Dermis blood vessel endothelial cell (primary cell): Measurements from ENCODE around the gene ALMS1. TPM values are rescaled to one million over a fixed set of nuclear protein-coding genes. Genes with fewer than 3 reads are reported as not detected.
"Not testable (repeated sequence)": the region's sequence is repeated elsewhere in the genome, so short reads cannot be mapped to it uniquely, and the experiment has no call there.

ENCODE experiments used
- DNase-seq: peaks from one replicate; pipeline ENCODE4 v3.0.0; 2010
- total RNA-seq: library from RNA; depleted of rRNA; stranded (reverse); fragments of >200 nt; gene quantifications from 2 replicates; pipeline ENCODE4 v1.2.3, GENCODE V29; 2014

ALMS1 gene, protein sequence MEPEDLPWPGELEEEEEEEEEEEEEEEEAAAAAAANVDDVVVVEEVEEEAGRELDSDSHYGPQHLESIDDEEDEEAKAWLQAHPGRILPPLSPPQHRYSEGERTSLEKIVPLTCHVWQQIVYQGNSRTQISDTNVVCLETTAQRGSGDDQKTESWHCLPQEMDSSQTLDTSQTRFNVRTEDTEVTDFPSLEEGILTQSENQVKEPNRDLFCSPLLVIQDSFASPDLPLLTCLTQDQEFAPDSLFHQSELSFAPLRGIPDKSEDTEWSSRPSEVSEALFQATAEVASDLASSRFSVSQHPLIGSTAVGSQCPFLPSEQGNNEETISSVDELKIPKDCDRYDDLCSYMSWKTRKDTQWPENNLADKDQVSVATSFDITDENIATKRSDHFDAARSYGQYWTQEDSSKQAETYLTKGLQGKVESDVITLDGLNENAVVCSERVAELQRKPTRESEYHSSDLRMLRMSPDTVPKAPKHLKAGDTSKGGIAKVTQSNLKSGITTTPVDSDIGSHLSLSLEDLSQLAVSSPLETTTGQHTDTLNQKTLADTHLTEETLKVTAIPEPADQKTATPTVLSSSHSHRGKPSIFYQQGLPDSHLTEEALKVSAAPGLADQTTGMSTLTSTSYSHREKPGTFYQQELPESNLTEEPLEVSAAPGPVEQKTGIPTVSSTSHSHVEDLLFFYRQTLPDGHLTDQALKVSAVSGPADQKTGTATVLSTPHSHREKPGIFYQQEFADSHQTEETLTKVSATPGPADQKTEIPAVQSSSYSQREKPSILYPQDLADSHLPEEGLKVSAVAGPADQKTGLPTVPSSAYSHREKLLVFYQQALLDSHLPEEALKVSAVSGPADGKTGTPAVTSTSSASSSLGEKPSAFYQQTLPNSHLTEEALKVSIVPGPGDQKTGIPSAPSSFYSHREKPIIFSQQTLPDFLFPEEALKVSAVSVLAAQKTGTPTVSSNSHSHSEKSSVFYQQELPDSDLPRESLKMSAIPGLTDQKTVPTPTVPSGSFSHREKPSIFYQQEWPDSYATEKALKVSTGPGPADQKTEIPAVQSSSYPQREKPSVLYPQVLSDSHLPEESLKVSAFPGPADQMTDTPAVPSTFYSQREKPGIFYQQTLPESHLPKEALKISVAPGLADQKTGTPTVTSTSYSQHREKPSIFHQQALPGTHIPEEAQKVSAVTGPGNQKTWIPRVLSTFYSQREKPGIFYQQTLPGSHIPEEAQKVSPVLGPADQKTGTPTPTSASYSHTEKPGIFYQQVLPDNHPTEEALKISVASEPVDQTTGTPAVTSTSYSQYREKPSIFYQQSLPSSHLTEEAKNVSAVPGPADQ (N-terminal part only)
- 10.6 and 13.7 TPM in 2 replicates for total RNA-seq

DNA sequence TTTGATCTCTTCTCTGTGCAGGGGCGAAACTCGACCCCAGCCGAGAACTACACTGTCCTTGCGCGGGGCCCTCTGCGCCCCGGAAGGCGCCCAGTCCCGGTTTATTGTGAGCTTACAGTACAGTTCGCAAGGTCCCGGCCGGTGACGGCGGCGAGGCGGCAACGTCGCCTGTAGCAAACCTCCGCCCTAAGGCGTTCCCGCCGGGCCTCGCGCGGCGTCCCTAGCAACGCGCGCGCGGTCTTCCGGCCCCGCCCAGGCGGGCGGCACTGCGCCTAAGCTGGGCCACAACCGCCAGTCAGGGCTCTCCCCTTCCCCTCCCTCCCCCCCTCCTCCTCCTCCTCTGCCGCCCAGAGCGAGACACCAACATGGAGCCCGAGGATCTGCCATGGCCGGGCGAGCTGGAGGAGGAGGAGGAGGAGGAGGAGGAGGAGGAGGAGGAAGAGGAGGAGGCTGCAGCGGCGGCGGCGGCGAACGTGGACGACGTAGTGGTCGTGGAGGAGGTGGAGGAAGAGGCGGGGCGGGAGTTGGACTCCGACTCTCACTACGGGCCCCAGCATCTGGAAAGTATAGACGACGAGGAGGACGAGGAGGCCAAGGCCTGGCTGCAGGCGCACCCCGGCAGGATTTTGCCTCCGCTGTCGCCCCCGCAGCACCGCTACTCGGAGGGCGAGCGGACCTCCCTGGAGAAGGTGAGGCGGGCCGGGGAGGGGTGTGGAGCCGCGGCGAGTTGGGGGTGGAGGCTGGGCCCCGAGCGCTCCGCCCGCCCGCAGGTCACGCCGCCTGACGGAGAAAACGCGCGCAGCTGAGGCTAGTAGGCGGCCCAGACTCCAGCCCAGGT lies at the start of gene ALMS1:
ALMS1 (plus strand) TSS at position 333 of the 838 bp plus-strand sequence; CDS start at position 366, 33 bp downstream.
- DNase-seq: peak; percentile 91

DNA sequence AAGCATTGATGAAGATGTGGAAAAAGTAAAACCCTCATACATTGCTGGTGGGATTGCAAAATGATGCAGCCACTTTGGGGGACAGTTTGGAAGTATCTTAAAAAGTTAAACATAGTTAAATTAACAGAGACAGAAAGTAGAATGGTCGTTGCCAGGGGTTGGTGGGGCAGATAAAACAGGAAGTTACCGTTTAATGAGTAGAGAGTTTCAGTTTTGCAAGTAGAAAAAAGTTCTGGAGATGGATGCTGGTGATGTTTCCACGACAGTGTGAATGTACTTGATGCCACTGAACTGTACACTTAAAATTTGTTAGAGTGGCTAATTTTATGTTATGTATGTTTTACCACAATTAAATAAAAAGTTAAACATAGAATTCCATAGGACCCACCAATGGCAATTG lies 47.8 kb upstream of the ALMS1 start:
- no peak for DNase-seq

DNA sequence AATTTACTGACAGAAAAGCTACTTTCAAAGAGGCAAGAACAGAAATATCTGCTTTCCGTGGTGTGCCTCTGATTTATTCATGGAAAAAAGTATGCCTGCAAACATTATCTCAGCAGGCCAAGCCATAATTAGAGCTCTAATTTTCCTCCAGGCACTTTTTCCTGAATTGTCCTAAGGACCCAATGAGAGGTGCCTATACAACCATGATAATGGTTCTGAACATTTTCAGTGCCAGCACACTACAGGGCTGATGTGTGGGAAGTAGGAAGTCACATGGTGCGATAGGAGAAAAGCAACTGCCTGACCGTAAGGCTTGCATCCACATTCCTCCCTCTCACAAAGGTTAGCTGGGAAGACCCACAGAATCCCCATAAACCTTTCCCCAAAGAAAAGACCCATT lies 46.4 kb upstream of the ALMS1 start:
- DNase-seq: no peak

GRCh38 chr2:73341039-73341438 lies 44.6 kb upstream of the ALMS1 start:
- DNase-seq: no peak

GRCh38 chr2:73343992-73344391 lies 41.6 kb upstream of the ALMS1 start:
- DNase-seq: no peak

DNA sequence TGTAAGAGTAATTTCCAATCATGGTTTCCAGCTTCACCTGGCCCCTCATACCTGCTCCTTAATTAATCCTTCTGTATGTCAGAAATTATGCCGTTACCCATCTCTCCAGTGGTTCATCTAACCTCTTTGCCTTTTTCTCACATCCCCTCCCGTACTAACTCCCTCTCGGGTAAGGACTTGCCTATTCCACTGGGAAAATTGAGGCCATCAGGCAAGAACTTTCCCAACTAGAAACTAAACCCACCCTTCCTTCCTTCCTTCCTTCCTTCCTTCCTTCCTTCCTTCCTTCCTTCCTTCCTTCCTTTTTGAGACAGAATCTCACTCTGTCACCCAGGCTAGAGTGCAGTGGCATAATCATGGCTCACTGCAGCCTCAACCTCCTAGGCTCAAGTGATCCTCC lies 40.9 kb upstream of the ALMS1 start:
- DNase-seq: not testable (repeated sequence)

GRCh38 chr2:73350035-73350691 lies 35.5 kb upstream of the ALMS1 start:
- no peak for DNase-seq

DNA sequence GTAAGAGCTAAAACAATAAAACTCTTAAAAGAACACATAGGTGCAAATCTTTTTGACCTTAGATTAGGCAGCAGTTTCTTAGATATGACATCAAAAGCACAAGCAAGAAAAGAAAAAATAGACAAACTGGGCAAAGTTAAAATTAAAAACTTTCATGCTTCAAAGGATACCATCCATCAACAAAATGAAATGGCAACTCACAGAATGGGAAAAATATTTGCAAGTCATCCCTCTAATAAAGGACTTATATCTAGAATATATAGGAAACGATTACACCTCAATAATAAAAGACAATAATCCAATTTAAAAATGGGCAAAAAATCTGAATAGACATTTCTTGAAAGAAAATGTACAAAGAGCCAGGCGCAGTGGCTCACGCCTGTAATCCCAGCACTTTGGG lies 29.5 kb upstream of the ALMS1 start:
- no peak for DNase-seq

DNA sequence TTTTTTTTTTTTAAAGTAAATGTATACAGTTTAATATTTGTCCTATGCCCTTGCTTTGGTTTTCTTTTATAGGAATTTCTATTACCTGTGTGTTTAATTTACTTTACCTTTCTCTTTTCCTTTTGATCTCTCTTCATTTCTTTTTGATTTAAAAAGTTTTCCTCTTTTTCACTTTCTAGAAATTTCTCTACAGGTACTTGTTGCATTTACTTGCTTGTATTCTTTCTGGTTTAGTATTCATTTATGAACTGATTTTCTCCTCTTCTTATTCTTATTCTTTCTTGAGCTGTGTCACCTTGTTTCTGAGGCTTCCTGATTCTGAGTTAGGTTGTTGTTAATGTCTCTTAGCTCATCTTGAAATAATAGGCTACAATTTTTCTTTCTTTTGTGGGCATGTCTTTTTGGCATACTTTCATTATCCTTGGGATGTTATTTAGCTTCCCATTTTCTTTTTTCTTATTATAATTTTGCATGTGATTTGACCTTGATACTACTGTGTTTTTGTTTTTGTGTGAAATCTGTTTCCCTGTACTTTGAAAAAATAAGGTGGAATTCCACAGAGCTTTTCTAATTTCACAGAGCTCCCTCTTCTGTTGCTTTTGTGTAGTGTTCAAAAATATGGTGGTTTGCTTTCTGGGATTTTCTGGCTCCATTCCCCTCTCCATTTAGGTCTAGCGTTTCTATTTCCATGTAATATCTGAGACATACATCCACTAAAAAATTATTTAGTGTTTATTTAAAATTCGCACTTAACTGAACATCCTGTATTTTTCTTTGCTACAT lies 25.5 kb upstream of the ALMS1 start:
- DNase-seq: peak; percentile 6

- no peak for DNase-seq
Measured at GRCh38 chr2:73366060-73366459, 19.6 kb upstream of the ALMS1 start.

DNA sequence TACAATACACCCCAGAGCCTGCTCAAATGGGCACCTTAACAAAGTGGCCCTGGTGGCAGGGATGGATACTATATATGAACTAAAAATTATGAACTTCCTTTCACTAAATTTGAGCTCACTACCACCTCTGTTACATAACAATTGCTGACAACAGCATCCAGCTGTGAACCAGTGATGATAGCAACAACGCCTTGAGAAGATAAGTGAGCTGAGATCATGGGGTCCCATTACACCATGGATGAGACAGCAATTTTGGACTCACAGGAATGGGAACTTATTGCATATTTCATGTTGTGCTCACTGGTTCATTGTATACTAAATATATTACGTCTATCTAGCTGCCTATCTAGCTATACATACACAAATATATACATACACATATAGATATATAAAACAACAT lies 16.9 kb upstream of the ALMS1 start:
- DNase-seq: no peak

DNA sequence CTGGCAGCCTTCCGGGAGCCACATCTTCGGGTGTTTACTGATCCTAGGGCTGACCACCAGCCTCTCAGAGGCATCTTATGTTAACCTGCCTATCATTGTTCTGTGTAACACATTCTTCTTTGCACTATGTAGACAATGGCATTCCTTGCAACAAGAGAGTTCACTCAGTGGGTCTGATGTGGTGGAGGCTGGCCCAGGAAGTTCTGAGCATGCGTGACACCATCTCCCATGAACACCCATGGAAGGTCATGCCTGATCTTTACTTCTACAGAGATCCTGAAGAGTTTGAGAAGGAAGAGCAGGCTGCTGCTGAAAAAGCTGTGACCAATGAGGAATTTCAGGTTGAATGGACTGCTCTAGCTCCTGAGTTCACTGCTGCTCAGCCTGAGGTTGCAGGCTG lies 15.3 kb upstream of the ALMS1 start:
- no peak for DNase-seq

DNA sequence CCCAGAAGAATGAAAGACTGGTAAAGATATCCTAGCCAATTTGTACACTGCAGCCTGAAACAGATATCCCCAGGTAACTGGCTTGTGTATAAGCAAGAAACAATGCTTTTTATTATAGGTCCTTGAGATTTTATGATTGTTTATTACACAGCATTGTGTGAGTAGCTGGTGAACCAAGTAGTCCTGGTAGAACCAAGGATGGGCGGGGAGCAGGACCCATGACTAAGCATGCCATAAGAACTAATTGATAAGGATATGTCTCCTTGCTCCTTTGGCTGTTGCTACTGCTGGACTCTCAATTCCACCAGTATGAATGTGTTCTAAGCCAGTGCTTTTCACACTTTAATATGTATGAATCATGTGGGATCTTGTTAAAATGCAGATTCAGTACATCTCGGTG lies 12.3 kb upstream of the ALMS1 start:
- DNase-seq: no peak

DNA sequence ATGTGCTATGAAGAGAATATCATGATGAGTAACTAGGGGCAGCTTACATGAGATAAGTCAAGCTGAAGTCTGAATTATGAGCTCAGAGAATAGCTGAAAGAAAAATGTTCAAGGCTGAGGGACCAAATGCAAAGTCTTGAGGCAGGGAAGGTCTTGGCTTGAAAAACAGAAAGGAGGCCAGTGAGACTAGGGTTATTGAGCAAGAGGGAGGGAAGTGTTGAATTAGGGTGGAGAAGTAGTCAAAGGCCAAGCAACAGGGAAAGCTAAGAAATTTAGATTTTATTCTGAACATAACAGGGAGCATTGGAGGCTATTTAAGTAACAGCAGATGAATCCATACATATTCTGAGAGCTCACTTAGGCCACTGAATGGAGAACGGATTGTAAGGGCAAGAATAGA lies 11.4 kb upstream of the ALMS1 start:
- no peak for DNase-seq

DNA sequence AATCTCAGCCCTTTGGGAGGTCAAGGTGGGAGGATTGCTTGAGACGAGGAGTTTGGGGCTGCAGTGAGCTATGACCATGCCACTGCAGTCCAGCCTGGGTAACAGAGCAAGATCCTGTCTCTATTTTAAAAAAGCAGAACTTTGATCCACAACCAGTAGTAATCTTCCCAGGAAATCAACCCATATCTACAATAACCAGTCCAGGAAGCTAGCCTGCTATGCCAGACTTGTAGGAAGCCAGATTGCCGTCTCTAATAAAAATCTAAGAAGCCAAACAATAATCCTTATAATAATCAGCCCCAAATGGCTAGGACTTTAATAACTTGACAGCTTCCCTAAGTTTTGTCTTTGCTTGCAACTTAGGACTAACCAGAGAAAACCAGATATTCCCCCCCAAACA lies 9.0 kb upstream of the ALMS1 start:
- no peak for DNase-seq

DNA sequence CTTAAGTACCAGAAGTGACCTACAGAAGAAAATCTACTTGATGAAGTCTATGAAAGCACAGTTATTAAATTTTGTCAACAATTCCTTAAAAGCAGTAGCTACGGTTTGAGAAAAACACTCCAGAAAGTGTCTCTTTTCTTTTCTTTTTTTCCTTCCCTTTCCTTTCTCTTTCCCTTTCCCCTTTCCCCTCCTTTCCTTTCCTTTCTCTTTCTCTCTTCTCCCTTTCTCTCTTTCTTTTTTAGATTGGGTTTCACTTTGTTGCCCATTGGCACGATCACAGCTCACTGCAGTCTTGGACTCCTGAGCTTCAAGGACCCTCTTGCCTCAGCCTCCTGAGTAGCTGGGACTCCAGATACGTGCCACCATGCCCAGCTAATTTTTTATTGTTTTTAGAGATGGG lies 2.6 kb upstream of the ALMS1 start:
- no peak for DNase-seq

DNA sequence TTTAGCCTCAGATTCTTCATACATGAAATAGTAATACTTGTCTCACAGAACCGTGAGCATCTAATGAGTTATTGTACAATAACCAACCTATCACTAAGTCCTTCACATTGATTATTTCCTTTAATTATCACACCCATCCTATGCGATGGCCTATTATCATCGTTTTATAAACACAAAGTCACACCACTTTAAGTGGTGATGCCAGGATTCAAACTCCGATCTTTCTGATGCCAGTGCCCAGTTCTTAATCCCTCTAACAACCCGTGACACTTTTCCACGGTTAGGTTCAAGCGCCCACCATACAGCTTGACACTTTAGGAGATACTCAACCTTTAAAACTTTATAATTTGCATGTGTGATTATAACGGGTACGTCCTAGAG lies 523 bp upstream of the ALMS1 start:
- no peak for DNase-seq

DNA sequence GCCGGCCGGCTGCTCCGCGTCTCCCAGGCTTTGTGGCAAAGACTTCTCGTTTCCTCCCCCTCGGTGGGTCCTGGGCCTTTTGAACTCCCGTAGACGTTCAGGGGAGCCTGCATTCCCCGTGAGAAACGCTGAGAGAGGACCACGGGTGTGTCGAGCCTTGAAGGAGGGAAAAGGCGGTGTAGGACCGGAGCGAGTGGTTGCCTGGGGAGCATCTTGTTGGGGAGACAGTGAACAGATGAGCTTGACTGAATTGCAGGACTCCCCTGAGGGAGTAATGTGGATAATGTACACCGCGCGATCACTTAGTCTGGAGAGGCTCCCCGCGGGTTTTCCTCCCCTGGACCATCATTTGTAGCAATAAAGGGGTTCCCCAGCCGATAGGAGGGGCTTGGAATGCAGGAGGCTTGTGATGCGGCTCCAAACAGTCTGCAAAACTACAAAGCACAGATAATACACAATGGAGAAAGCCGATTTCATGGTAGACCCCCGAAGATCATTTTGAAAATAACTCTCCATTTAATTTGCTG lies 769 bp downstream of the ALMS1 start:
- no peak for DNase-seq

DNA sequence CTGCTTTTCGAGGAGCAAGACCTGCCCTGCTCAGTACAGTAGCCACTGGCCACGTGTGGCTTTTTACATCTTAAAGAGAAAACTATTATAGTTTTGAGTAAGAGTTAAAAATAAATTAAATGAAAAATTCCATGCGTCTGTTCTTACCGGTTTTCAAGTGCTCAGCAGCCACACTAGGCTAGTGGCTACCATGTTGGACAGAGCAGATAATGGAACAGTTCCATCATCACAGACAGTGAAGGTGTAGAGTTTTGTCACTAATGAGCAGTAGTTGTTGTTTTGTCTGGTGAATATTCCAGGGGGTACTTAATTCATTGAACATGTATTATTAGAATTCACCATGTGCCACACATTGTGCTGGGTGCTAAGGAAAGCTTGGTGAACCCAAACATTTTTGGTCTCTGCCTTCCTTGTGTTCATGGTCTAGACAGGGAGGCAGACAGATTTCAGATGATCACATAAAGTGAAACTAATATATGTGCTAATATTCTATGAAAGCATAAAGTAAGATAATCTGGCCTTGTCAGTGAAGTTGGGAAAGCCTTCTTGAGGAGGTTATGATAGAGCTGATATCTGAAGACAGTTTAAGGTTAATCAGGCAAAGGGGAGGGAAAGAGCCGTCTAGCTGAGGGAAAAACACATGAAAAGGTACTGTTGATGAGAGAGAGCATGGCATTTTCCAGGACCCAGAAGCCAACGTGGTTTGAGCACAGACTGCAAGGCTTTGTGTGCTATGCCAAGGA lies 1.4 kb downstream of the ALMS1 start:
- no peak for DNase-seq
